ENCODE results near the gene OSBP2. TPM values are rescaled to one million over a fixed set of nuclear protein-coding genes. Genes with fewer than 3 reads are reported as not detected.

Gene OSBP2
- total RNA-seq, 4 donors from 2014 or later = 3.7 to 8.7 (median 4.7) TPM

DNA sequence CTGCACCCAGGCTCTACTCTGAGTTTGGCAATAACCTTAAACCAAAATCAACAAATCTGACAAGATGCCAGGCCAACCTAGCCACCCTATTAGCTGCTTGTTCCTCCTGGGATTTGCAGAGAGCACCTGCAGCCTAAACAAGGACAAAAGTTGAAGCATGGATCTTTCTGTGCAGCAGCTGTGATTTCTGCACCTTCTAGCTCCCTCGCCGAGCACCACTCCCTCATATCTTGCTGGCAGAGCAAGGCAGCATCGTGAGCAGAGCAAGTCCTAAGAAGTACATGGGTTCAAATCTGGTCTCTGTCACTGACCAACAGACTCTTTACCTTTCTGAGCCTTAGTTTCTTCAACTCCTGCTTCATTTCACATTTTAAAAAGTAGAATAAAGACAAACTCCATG is 235.6 kb downstream of the OSBP2 start:
- Histone ChIP-seq H3K27ac (no peak overlapping the region), H3K4me1 (no peaks in the 10 kb centered on the region), H3K4me3 (no peak overlapping the region), H3K27me3 (no peaks in the 10 kb centered on the region), H3K9me3 (no peaks in the 10 kb centered on the region), H3K36me3 (peaks cover 0 to 90% (median 0%) of the 10 kb centered on the region in 3 donors)
- no peak for DNase-seq
- no peak for TF ChIP-seq POLR2A (IDR thresholded peaks at IDR 0.05)
- TF ChIP-seq, protein P1, sequence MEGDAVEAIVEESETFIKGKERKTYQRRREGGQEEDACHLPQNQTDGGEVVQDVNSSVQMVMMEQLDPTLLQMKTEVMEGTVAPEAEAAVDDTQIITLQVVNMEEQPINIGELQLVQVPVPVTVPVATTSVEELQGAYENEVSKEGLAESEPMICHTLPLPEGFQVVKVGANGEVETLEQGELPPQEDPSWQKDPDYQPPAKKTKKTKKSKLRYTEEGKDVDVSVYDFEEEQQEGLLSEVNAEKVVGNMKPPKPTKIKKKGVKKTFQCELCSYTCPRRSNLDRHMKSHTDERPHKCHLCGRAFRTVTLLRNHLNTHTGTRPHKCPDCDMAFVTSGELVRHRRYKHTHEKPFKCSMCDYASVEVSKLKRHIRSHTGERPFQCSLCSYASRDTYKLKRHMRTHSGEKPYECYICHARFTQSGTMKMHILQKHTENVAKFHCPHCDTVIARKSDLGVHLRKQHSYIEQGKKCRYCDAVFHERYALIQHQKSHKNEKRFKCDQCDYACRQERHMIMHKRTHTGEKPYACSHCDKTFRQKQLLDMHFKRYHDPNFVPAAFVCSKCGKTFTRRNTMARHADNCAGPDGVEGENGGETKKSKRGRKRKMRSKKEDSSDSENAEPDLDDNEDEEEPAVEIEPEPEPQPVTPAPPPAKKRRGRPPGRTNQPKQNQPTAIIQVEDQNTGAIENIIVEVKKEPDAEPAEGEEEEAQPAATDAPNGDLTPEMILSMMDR (IDR thresholded peaks at IDR 0.05) = no peak

DNA sequence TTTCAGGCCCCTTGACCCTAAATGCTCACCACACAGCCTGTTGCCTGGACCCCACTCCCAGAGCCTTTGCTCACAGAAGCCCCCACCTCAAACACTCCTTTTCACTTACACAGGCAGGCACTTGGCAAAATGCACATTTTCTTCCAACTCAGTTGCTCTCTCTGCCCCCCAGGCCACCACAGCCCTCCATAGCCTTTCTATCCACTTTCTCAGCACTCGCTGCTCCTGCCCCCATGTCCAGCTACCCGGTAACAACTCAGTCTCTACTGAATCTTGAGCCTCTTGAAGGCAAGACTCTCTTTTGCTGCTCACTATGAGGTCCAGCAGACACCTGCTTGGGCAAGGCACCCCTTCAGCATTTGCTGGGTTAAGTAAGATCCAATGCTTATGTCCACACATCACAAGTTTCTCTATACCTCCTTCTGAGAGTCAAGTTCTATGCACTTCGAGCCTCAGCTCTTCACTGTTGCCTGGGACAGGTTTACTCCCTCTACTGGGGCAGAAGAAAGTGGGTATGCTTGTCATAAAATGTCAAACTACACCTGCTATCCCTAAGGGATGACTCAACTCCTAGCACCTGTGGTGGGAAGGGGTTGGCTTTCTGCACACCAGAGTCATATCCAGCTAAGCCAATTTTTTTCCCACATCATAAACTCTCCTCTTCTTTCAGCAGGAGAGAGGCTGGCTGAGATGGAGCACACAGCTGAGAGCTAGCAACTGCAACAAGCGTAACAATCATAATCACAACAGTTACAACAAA is 237.0 kb downstream of the OSBP2 start:
- TF ChIP-seq, protein P1 (IDR thresholded peaks at IDR 0.05) = no peak
- TF ChIP-seq POLR2A (IDR thresholded peaks at IDR 0.05) = no peak
- no peak overlapping the region for H3K27ac ChIP-seq
- H3K4me1 ChIP-seq = no peaks in the 10 kb centered on the region
- H3K36me3 ChIP-seq = peaks cover 0 to 94% (median 0%) of the 10 kb centered on the region in 3 donors
- H3K4me3 ChIP-seq = no peak overlapping the region
- no peaks in the 10 kb centered on the region for H3K27me3 ChIP-seq
- DNase-seq = no peak
- H3K9me3 ChIP-seq = no peaks in the 10 kb centered on the region

DNA sequence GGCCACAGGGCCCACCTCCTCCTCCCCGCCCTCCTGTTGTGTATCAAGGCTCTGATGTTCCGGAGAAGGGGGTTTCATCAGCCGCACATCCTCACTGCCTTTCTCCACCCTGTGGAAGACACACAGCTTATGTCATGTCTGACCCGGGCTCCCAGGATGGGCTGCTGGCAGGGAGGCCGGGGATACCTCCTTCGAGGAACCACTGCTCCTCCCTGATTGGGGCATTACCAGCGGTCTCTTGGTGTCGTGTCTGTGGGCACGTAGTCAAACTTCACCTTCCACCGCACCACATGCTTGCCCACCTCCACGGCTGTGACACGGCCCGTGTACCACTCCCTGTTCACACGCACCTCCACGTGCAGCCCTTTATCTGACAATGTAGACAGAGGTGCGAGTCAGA is 238.0 kb downstream of the OSBP2 start:
- Histone ChIP-seq H3K9me3 (no peaks in the 10 kb centered on the region), H3K27ac (no peak overlapping the region), H3K4me3 (no peak overlapping the region), H3K27me3 (no peaks in the 10 kb centered on the region), H3K36me3 (peaks cover 0 to 97% (median 0%) of the 10 kb centered on the region in 3 donors), H3K4me1 (no peaks in the 10 kb centered on the region)
- TF ChIP-seq POLR2A (IDR thresholded peaks at IDR 0.05) = no peak
- TF ChIP-seq, protein P1 (IDR thresholded peaks at IDR 0.05) = no peak
- DNase-seq = no peak

DNA sequence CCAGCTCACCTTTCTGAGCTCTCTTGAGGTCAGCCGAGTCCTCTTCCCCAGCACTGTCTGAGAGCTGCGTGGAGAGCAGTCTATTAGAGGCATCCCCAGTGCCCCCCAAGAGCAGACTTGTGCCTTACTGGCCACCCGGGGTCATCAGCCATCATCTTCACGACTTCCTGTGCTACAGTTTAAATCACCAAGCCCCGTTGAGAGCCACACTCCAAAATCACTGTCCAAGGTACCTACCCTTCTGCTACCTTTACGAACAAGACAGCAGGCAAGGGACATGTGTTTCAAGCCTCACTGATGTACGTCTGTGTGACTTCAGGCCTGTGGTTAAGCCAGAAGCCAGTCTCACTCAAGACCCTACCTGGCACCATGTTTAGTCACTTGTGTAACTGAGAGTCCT is 238.8 kb downstream of the OSBP2 start:
- DNase-seq = no peak
- no peaks in the 10 kb centered on the region for H3K9me3 ChIP-seq
- no peak overlapping the region for H3K27ac ChIP-seq
- H3K4me1 ChIP-seq = no peaks in the 10 kb centered on the region
- H3K4me3 ChIP-seq = no peak overlapping the region
- no peak for TF ChIP-seq POLR2A (IDR thresholded peaks at IDR 0.05)
- TF ChIP-seq, protein P1 (IDR thresholded peaks at IDR 0.05) = no peak
- no peaks in the 10 kb centered on the region for H3K27me3 ChIP-seq
- peaks cover 0 to 97% (median 0%) of the 10 kb centered on the region in 3 donors for H3K36me3 ChIP-seq

DNA sequence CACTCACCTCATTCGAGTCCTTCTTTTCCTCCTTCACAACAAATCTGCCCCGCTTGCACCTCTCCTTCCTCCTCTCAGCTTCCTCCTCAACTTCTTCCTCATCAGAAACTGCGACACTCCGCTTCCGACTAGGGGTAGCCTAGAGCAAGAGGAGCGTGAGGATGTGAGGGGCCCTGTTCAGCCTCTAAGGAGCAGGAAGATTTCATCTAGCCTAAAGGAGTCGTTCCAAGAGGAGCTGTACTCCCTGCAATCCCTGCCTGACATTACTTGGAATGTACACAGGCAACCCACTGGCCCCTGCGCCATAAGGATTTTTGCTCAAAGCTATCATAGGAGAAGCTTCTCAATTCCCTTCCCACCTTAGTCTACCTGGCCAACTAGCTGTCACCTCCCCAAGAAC is 239.4 kb downstream of the OSBP2 start:
- Histone ChIP-seq H3K4me1 (no peaks in the 10 kb centered on the region), H3K27me3 (no peaks in the 10 kb centered on the region), H3K36me3 (peaks cover 0 to 97% (median 0%) of the 10 kb centered on the region in 3 donors), H3K27ac (no peak overlapping the region), H3K9me3 (no peaks in the 10 kb centered on the region), H3K4me3 (no peak overlapping the region)
- no peak for TF ChIP-seq POLR2A (IDR thresholded peaks at IDR 0.05)
- TF ChIP-seq, protein P1 (IDR thresholded peaks at IDR 0.05) = no peak
- DNase-seq = no peak
